KMS-11 (cell line): ENCODE data around the gene SCART1.
"Not testable (repeated sequence)": the region's sequence is repeated elsewhere in the genome, so short reads cannot be mapped to it uniquely, and the experiment has no call there.

ENCODE experiments used
- H2AFZ ChIP-seq: fragments of 200-600 bp; sonication (generic); 2 replicates; pipeline ENCODE4 v1.6.1; 2016; ENCODE audit warnings: antibody characterized with exemption, mixed run types, low read depth
- H3K27ac ChIP-seq: fragments of 200-600 bp; sonication (generic); 2 replicates; pipeline ENCODE4 v1.6.1; 2016; ENCODE audit warnings: mild to moderate bottlenecking, mixed run types
- H3K27me3 ChIP-seq: fragments of 200-600 bp; sonication (generic); 2 replicates; pipeline ENCODE4 v1.6.1; 2017; ENCODE audit warnings: mild to moderate bottlenecking, low read depth, mixed run types, moderate library complexity; ENCODE audit not compliant: insufficient read depth
- H3K36me3 ChIP-seq: fragments of 200-600 bp; sonication (generic); 2 replicates; pipeline ENCODE4 v1.6.1; 2017; ENCODE audit warnings: mild to moderate bottlenecking, mixed run types; ENCODE audit not compliant: insufficient read depth
- H3K4me1 ChIP-seq: fragments of 200-600 bp; sonication (generic); 2 replicates; pipeline ENCODE4 v1.6.1; 2016; ENCODE audit warnings: mild to moderate bottlenecking, low read depth, mixed run types; ENCODE audit not compliant: poor library complexity, severe bottlenecking
- H3K4me2 ChIP-seq: fragments of 200-600 bp; sonication (generic); 2 replicates; pipeline ENCODE4 v1.7.0; 2016; ENCODE audit warnings: mild to moderate bottlenecking, mixed run types
- H3K4me3 ChIP-seq: fragments of 200-600 bp; sonication (generic); IDR thresholded peaks from 2 replicates; pipeline ENCODE4 v1.6.1; 2017; ENCODE audit warnings: low read depth, low read length, mixed read lengths; ENCODE audit not compliant: insufficient read depth
- H3K79me2 ChIP-seq: fragments of 200-600 bp; sonication (generic); 2 replicates; pipeline ENCODE4 v1.6.1; 2016; ENCODE audit warnings: low read depth, mixed run types; ENCODE audit not compliant: insufficient read depth
- H3K9ac ChIP-seq: fragments of 200-600 bp; sonication (generic); 2 replicates; pipeline ENCODE4 v1.6.1; 2016; ENCODE audit warnings: mild to moderate bottlenecking, mixed run types
- H4K20me1 ChIP-seq: fragments of 200-600 bp; sonication (generic); 2 replicates; pipeline ENCODE4 v1.6.1; 2016; ENCODE audit warnings: mild to moderate bottlenecking, mixed run types; ENCODE audit not compliant: insufficient read depth
- TF ChIP-seq, protein P1 (sequence below): fragments of 200-600 bp; sonication (generic); conservative IDR thresholded peaks from 2 replicates; pipeline ENCODE4 v1.6.1; 2017; ENCODE audit warnings: low read depth, mild to moderate bottlenecking, antibody characterized with exemption, low read length, moderate library complexity, mixed read lengths

The SCART1 gene

GRCh38 chr10:133422807-133423771 is 30.7 kb upstream of the SCART1 start:
- H3K36me3 ChIP-seq = no peaks in the 10 kb centered on the region
- no peaks in the 10 kb centered on the region for H3K4me1 ChIP-seq
- no peak overlapping the region for H3K27ac ChIP-seq
- H3K9ac ChIP-seq = no peak overlapping the region
- no peak overlapping the region for H3K4me2 ChIP-seq
- H4K20me1 ChIP-seq = no peaks in the 10 kb centered on the region
- H3K4me3 ChIP-seq = no peak overlapping the region
- H3K27me3 ChIP-seq = no peaks in the 10 kb centered on the region
- no peaks in the 10 kb centered on the region for H3K79me2 ChIP-seq
- TF ChIP-seq, protein P1, sequence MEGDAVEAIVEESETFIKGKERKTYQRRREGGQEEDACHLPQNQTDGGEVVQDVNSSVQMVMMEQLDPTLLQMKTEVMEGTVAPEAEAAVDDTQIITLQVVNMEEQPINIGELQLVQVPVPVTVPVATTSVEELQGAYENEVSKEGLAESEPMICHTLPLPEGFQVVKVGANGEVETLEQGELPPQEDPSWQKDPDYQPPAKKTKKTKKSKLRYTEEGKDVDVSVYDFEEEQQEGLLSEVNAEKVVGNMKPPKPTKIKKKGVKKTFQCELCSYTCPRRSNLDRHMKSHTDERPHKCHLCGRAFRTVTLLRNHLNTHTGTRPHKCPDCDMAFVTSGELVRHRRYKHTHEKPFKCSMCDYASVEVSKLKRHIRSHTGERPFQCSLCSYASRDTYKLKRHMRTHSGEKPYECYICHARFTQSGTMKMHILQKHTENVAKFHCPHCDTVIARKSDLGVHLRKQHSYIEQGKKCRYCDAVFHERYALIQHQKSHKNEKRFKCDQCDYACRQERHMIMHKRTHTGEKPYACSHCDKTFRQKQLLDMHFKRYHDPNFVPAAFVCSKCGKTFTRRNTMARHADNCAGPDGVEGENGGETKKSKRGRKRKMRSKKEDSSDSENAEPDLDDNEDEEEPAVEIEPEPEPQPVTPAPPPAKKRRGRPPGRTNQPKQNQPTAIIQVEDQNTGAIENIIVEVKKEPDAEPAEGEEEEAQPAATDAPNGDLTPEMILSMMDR = no peak
- H2AFZ ChIP-seq = no peak overlapping the region

DNA sequence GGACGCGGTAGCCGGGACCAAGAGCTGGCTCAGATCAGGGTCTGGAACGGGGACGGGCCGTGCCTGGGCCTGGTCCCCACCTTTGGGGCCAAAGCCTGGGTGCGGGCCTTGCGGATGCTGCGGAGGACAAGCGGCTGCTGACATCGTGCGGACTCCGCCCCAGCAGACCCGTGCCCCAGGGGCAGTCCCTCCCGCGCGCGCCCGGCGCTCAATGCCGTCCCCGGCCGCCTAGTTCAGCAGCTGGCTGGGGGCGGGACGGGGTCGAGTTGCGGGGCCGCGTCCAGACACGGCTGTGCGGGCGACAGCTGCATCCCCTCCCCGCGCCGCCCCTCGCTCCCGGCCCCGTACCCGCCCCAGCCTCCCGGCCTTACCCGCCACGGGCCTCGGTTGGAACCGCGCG is 29.6 kb upstream of the SCART1 start:
- H3K4me1 ChIP-seq, H3K9ac ChIP-seq, H3K27me3 ChIP-seq, H2AFZ ChIP-seq, H4K20me1 ChIP-seq, H3K4me2 ChIP-seq, H3K36me3 ChIP-seq, H3K79me2 ChIP-seq, H3K27ac ChIP-seq, H3K4me3 ChIP-seq: not testable (repeated sequence)

DNA sequence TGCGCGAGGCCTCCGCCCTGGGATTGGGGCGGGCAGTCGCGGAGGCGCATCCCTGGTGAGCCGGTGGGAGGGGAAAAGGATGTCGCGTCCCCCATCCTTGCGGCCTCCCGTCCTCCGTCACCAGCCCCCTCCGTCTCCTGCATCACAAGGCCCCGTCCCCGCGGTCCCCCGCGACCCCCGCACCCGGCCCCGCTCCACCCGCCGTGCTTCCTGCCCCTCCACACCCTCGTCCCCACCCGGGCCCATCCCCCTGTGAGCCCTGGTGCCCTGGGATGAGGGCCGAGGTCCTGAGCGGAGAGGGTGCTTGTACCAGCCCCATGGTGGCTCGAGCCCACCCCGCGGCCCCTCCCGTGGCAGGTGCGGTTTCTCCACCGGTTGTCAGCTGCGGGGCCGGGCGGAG is 29.1 kb upstream of the SCART1 start, which contains the start of gene SPRN:
Gene SPRN (minus strand): TSS at position 25 of the 400 bp plus-strand sequence. CDS start 944 bp downstream, outside the sequence.
- not testable (repeated sequence) for H3K27ac ChIP-seq, H3K4me3 ChIP-seq, H3K4me2 ChIP-seq

DNA sequence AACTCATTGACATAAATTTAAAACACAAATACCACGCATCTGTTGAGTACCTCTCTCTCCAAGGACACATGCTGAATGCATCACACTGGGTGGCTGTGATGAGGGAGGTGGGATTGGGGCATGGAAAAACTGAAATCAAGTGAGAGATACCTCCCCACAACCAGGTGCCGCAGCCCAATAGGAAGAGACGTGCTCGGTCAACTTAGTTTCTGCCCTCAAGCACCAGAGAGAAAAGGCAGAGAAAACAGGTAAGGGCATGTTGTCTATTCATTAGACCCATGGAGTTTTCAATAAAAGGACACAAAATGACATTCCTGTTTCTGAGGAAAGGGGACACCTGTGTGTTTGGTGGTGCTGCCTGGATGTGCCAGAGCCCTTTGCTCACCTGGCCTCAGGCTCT is 24.2 kb upstream of the SCART1 start:
- not testable (repeated sequence) for H3K4me3 ChIP-seq, H3K79me2 ChIP-seq, H4K20me1 ChIP-seq, H3K4me2 ChIP-seq, H3K27ac ChIP-seq, H3K27me3 ChIP-seq, H3K4me1 ChIP-seq, H2AFZ ChIP-seq, H3K36me3 ChIP-seq, H3K9ac ChIP-seq

More for the DNA sequence above, 29.1 kb upstream of the SCART1 start, which contains the start of gene SPRN:
- not testable (repeated sequence) for H3K9ac ChIP-seq, H3K36me3 ChIP-seq, H2AFZ ChIP-seq, H3K79me2 ChIP-seq, H4K20me1 ChIP-seq, H3K4me1 ChIP-seq, H3K27me3 ChIP-seq

GRCh38 chr10:133431888-133432613 is 21.7 kb upstream of the SCART1 start:
- H3K4me1 ChIP-seq, H3K36me3 ChIP-seq, H3K9ac ChIP-seq, H3K4me3 ChIP-seq, H3K4me2 ChIP-seq, H2AFZ ChIP-seq, H4K20me1 ChIP-seq, H3K27ac ChIP-seq, H3K79me2 ChIP-seq, H3K27me3 ChIP-seq: not testable (repeated sequence)

- not testable (repeated sequence) for H3K36me3 ChIP-seq, H2AFZ ChIP-seq, H3K27ac ChIP-seq, H3K4me1 ChIP-seq, H3K9ac ChIP-seq, H3K4me3 ChIP-seq, H3K4me2 ChIP-seq, H4K20me1 ChIP-seq, H3K27me3 ChIP-seq, H3K79me2 ChIP-seq
Observed at GRCh38 chr10:133432789-133433188, 21.0 kb upstream of the SCART1 start.
